BJ (cell line): ENCODE measurements around the gene AUP1. TPM values are rescaled to one million over a fixed set of nuclear protein-coding genes. Genes with fewer than 3 reads are reported as not detected.
A peak's percentile ranks its signal among the peaks of the same experiment; 100 is the strongest.

Experiments
- CTCF ChIA-PET: fragments of 350-600 bp; formaldehyde crosslinking; extraction: SDS; loops from one replicate; lab custom pipeline; 2021; ENCODE audit warnings: antibody characterized with exemption, inconsistent platforms; lab: Yijun Ruan, JAX
- POLR2A ChIA-PET: fragments of 300-600 bp; sonication (Branson Sonifier 250); formaldehyde crosslinking; extraction: SDS; loops from one replicate; lab custom pipeline; 2021; ENCODE audit warnings: antibody characterized with exemption; lab: Charles Lee
- DNase-seq: peaks from one replicate; pipeline ENCODE4 v3.0.0-alpha.2; 2011; ENCODE audit warnings: low read depth
- H3K27me3 ChIP-seq: 2 replicates; pipeline ENCODE4 v1.6.0; 2011; ENCODE audit warnings: low read length; ENCODE audit not compliant: control insufficient read depth, insufficient read depth
- H3K36me3 ChIP-seq: 2 replicates; pipeline ENCODE4 v1.5.1; 2011; ENCODE audit warnings: low read length; ENCODE audit not compliant: control insufficient read depth, insufficient read depth
- H3K4me3 ChIP-seq: 2 replicates; pipeline ENCODE4 v1.5.1; 2011; ENCODE audit warnings: low read depth, mild to moderate bottlenecking, control low read depth, low read length
- polyA plus RNA-seq: library from polyadenylated mRNA; depleted of rRNA; stranded (reverse); fragments of >200 nt; gene quantifications from 2 replicates; pipeline ENCODE4 v1.2.3, GENCODE V29; 2011
- TF ChIP-seq, protein P1 (sequence below): IDR thresholded peaks from 2 replicates; pipeline ENCODE4 v1.5.1; 2011; ENCODE audit warnings: low read depth, mild to moderate bottlenecking, control low read depth, inconsistent platforms, low read length, moderate library complexity; ENCODE audit not compliant: insufficient read depth

AUP1 gene
- polyA plus RNA-seq, 1 experiment: 104 TPM

- CTCF ChIA-PET: no interaction called here
- Histone ChIP-seq H3K27me3 (no peaks in the 10 kb centered on the region), H3K4me3 (no peak overlapping the region), H3K36me3 (peaks cover 14% of the 10 kb centered on the region)
- TF ChIP-seq, protein P1, sequence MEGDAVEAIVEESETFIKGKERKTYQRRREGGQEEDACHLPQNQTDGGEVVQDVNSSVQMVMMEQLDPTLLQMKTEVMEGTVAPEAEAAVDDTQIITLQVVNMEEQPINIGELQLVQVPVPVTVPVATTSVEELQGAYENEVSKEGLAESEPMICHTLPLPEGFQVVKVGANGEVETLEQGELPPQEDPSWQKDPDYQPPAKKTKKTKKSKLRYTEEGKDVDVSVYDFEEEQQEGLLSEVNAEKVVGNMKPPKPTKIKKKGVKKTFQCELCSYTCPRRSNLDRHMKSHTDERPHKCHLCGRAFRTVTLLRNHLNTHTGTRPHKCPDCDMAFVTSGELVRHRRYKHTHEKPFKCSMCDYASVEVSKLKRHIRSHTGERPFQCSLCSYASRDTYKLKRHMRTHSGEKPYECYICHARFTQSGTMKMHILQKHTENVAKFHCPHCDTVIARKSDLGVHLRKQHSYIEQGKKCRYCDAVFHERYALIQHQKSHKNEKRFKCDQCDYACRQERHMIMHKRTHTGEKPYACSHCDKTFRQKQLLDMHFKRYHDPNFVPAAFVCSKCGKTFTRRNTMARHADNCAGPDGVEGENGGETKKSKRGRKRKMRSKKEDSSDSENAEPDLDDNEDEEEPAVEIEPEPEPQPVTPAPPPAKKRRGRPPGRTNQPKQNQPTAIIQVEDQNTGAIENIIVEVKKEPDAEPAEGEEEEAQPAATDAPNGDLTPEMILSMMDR: no peak
- no peak for DNase-seq
- POLR2A ChIA-PET: no interaction called here
Measured at GRCh38 chr2:74536166-74536950, 6.9 kb upstream of the AUP1 start.

- no peak overlapping the region for H3K4me3 ChIP-seq
- no peak for DNase-seq
- ChIA-PET CTCF (no interaction called here), POLR2A (no interaction called here)
- TF ChIP-seq, protein P1: no peak
- no peaks in the 10 kb centered on the region for H3K27me3 ChIP-seq
- H3K36me3 ChIP-seq: peaks cover 11% of the 10 kb centered on the region
Measured at GRCh38 chr2:74535440-74535965, 6.0 kb upstream of the AUP1 start.

GRCh38 chr2:74534411-74534810, 4.9 kb upstream of the AUP1 start:
- DNase-seq: no peak
- peaks cover 8% of the 10 kb centered on the region for H3K36me3 ChIP-seq
- ChIA-PET CTCF (interaction anchor here (2.1 to 2.8 kb wide), 2 partner anchors 52 to 55 kb away, joined by 5 to 12 read pairs; partner anchors contain the start of genes CCDC142 and TTC31), POLR2A (no interaction called here)
- no peaks in the 10 kb centered on the region for H3K27me3 ChIP-seq
- H3K4me3 ChIP-seq: no peak overlapping the region
- TF ChIP-seq, protein P1: no peak

GRCh38 chr2:74533464-74533863, 4.0 kb upstream of the AUP1 start:
- no peak overlapping the region for H3K4me3 ChIP-seq
- TF ChIP-seq, protein P1: no peak
- H3K27me3 ChIP-seq: no peaks in the 10 kb centered on the region
- ChIA-PET POLR2A (interaction anchor here (0.9 kb wide), 1 partner anchor 55 kb away, joined by 3 read pairs; no protein-coding TSS in a partner anchor), CTCF (interaction anchor here (1.2 to 2.8 kb wide), 5 partner anchors 11 to 56 kb away, joined by 3 to 12 read pairs (median 5); partner anchors contain the start of genes CCDC142 and TTC31)
- peaks cover 8% of the 10 kb centered on the region; the same call in 1 of the 2 replicates for H3K36me3 ChIP-seq
- DNase-seq: no peak

GRCh38 chr2:74532222-74532621, 2.7 kb upstream of the AUP1 start:
- TF ChIP-seq, protein P1: peak; percentile 27; the same call in 1 of the 2 replicates
- no peaks in the 10 kb centered on the region for H3K27me3 ChIP-seq
- H3K36me3 ChIP-seq: peaks cover 10% of the 10 kb centered on the region
- ChIA-PET CTCF (interaction anchor here (0.6 to 2.8 kb wide), 12 partner anchors 7 to 1285 kb away, joined by 3 to 12 read pairs (median 4); partner anchors contain the start of genes CCDC142 and TTC31), POLR2A (no interaction called here)
- no peak for DNase-seq
- H3K4me3 ChIP-seq: no peak overlapping the region
